B cell (primary cell): ENCODE results near the gene PILRB.

Experiments
- EZH2 ChIP-seq: IDR thresholded peaks from 2 replicates; pipeline ENCODE4 v1.6.1; 2012; ENCODE audit warnings: borderline replicate concordance, low read depth, mild to moderate bottlenecking, moderate library complexity, low read length; ENCODE audit not compliant: insufficient read depth, poor library complexity, severe bottlenecking
- TF ChIP-seq, protein P1 (sequence below): fragments of 200-600 bp; IDR thresholded peaks from one replicate; pipeline ENCODE4 v1.8.0; 2022; ENCODE audit warnings: antibody characterized with exemption, mild to moderate bottlenecking

DNA sequence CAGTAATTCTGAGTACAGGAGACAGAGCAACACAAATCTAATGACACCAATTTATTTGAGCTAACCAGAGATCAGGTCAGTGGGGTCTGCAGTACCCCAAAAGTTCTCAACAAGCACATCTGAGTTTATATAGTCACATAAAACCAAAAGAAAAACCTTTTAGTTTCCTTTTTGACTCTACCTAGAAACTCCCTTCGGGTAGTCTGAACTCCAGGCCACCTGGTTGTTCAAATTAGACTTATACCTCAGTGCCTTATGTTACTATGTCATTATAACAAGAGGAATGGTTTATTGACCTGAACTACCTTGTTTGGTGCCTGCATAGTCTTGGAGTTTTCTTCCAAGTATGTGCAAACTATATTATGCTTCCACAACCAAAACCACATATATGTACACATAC, 56.0 kb downstream of the PILRB start:
- TF ChIP-seq, protein P1, sequence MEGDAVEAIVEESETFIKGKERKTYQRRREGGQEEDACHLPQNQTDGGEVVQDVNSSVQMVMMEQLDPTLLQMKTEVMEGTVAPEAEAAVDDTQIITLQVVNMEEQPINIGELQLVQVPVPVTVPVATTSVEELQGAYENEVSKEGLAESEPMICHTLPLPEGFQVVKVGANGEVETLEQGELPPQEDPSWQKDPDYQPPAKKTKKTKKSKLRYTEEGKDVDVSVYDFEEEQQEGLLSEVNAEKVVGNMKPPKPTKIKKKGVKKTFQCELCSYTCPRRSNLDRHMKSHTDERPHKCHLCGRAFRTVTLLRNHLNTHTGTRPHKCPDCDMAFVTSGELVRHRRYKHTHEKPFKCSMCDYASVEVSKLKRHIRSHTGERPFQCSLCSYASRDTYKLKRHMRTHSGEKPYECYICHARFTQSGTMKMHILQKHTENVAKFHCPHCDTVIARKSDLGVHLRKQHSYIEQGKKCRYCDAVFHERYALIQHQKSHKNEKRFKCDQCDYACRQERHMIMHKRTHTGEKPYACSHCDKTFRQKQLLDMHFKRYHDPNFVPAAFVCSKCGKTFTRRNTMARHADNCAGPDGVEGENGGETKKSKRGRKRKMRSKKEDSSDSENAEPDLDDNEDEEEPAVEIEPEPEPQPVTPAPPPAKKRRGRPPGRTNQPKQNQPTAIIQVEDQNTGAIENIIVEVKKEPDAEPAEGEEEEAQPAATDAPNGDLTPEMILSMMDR: no peak
- TF ChIP-seq EZH2: no peak
